ENCODE measurements around the gene HAGHL.

The HAGHL gene

GRCh38 chr16:727291-727977, 528 bp downstream of the HAGHL start (continued):
- TF ChIP-seq PBX3 (CRISPR knock-in tag; IDR thresholded peaks at IDR 0.05) (no peak), ZEB2 (tag by site-specific recombination; IDR thresholded peaks at IDR 0.05) (peak; percentile 82), ZNF677 (tag by site-specific recombination; IDR thresholded peaks at IDR 0.05) (no peak), ZNF133 (tag by site-specific recombination; IDR thresholded peaks at IDR 0.05) (no peak), ZNF548 (tag by site-specific recombination; IDR thresholded peaks at IDR 0.05) (no peak), ZNF560 (tag by site-specific recombination; IDR thresholded peaks at IDR 0.05; ENCODE audit: borderline replicate concordance) (no peak), ZFHX2 (tag by site-specific recombination; conservative IDR thresholded peaks at IDR 0.05) (no peak), ELK4 (IDR thresholded peaks at IDR 0.05; ENCODE audit: borderline replicate concordance, low read depth, low read length) (no peak), ZBTB44 (tag by site-specific recombination; IDR thresholded peaks at IDR 0.05) (no peak), ZNF302 (tag by site-specific recombination; IDR thresholded peaks at IDR 0.05; ENCODE audit: low read depth) (no peak), PRDM2 (tag by site-specific recombination; IDR thresholded peaks at IDR 0.05; ENCODE audit: borderline replicate concordance) (0 out of 2 replicates have a peak, but pooled peaks have one; percentile 65), ZNF768 (tag by site-specific recombination; IDR thresholded peaks at IDR 0.05) (no peak), ZNF658 (tag by site-specific recombination; IDR thresholded peaks at IDR 0.05) (no peak), ZFP69B (tag by site-specific recombination; IDR thresholded peaks at IDR 0.05) (no peak), ZNF274 (IDR thresholded peaks at IDR 0.05; ENCODE audit: low read length) (no peak), ZNF274 (tag by site-specific recombination; IDR thresholded peaks at IDR 0.05; ENCODE audit: borderline replicate concordance) (no peak), ZNF2 (tag by site-specific recombination; IDR thresholded peaks at IDR 0.05) (no peak; the same call in 1 of the 2 replicates), ZBTB10 (tag by site-specific recombination; IDR thresholded peaks at IDR 0.05) (peak; percentile 78; the same call in 1 of the 2 replicates), ZNF571 (tag by site-specific recombination; IDR thresholded peaks at IDR 0.05) (no peak), REST (tag by site-specific recombination; IDR thresholded peaks at IDR 0.05) (no peak), GLIS2 (tag by site-specific recombination; IDR thresholded peaks at IDR 0.05) (peak; percentile 78), RBAK (tag by site-specific recombination; IDR thresholded peaks at IDR 0.05) (no peak), ZFP41 (tag by site-specific recombination; IDR thresholded peaks at IDR 0.05; ENCODE audit: borderline replicate concordance) (no peak), YY1 (tag by site-specific recombination; IDR thresholded peaks at IDR 0.05) (0 out of 2 replicates have a peak, but pooled peaks have one; percentile 8)

Measured in HEK293 (cell line).